Activated naive CD4-positive, alpha-beta T cell treated with anti-CD3 and anti-CD28 coated beads, Interleukin-2, amount 10 ng/mL, durations not matched to agents 7 days and 5 days (primary cell): ENCODE results near the gene ST6GALNAC5.
A peak's percentile ranks its signal among the peaks of the same experiment; 100 is the strongest.
"Not testable (repeated sequence)": the region's sequence is repeated elsewhere in the genome, so short reads cannot be mapped to it uniquely, and the experiment has no call there.

Source experiments
- CTCF ChIA-PET: fragments of 350-600 bp; sonication (Branson Sonifier 250); formaldehyde crosslinking; loops from one replicate; lab custom pipeline; 2021; ENCODE audit warnings: antibody characterized with exemption; lab: Charles Lee
- DNase-seq: peaks from one replicate; pipeline ENCODE4 v3.0.0-alpha.2; 2020
- H3K27ac Mint-ChIP-seq: one replicate; pipeline ENCODE4 v1.8.0; 2021; ENCODE audit warnings: mild to moderate bottlenecking, moderate library complexity, mixed read lengths
- H3K27me3 Mint-ChIP-seq: one replicate; pipeline ENCODE4 v1.8.0; 2021; ENCODE audit warnings: mild to moderate bottlenecking, mixed read lengths
- H3K36me3 Mint-ChIP-seq: one replicate; pipeline ENCODE4 v1.8.0; 2021; ENCODE audit warnings: mixed read lengths
- H3K4me1 Mint-ChIP-seq: one replicate; pipeline ENCODE4 v1.8.0; 2021; ENCODE audit warnings: mixed read lengths
- H3K4me3 Mint-ChIP-seq: one replicate; pipeline ENCODE4 v1.8.0; 2021; ENCODE audit warnings: mild to moderate bottlenecking, moderate library complexity, mixed read lengths
- H3K9me3 Mint-ChIP-seq: one replicate; pipeline ENCODE4 v1.8.0; 2021; ENCODE audit warnings: mixed read lengths

ST6GALNAC5 gene

GRCh38 chr1:76876655-76877395 lies 9.5 kb downstream of the ST6GALNAC5 start:
- no peaks in the 10 kb centered on the region for H3K9me3 Mint-ChIP-seq
- CTCF ChIA-PET: no interaction called here
- H3K27me3 Mint-ChIP-seq: no peaks in the 10 kb centered on the region
- no peak overlapping the region for H3K27ac Mint-ChIP-seq
- no peak for DNase-seq
- H3K36me3 Mint-ChIP-seq: no peaks in the 10 kb centered on the region
- no peaks in the 10 kb centered on the region for H3K4me1 Mint-ChIP-seq
- no peak overlapping the region for H3K4me3 Mint-ChIP-seq

GRCh38 chr1:76879014-76879413 lies 11.7 kb downstream of the ST6GALNAC5 start:
- H3K9me3 Mint-ChIP-seq, CTCF ChIA-PET, DNase-seq, H3K4me3 Mint-ChIP-seq, H3K27me3 Mint-ChIP-seq, H3K27ac Mint-ChIP-seq, H3K36me3 Mint-ChIP-seq, H3K4me1 Mint-ChIP-seq: not testable (repeated sequence)

GRCh38 chr1:76881762-76882161 lies 14.5 kb downstream of the ST6GALNAC5 start:
- CTCF ChIA-PET: no interaction called here

GRCh38 chr1:76891931-76892622 lies 24.8 kb downstream of the ST6GALNAC5 start:
- Mint-ChIP-seq H3K27me3 (no peaks in the 10 kb centered on the region), H3K27ac (no peak overlapping the region), H3K4me1 (no peaks in the 10 kb centered on the region), H3K36me3 (no peaks in the 10 kb centered on the region), H3K9me3 (no peaks in the 10 kb centered on the region), H3K4me3 (no peak overlapping the region)
- no peak for DNase-seq
- CTCF ChIA-PET: no interaction called here

More at GRCh38 chr1:76881762-76882161, 14.5 kb downstream of the ST6GALNAC5 start:
- Mint-ChIP-seq H3K4me1 (no peaks in the 10 kb centered on the region), H3K9me3 (no peaks in the 10 kb centered on the region), H3K27ac (no peak overlapping the region), H3K27me3 (no peaks in the 10 kb centered on the region), H3K4me3 (no peak overlapping the region), H3K36me3 (no peaks in the 10 kb centered on the region)
- DNase-seq: no peak

- no peak overlapping the region for H3K4me3 Mint-ChIP-seq
Observed at GRCh38 chr1:76892675-76893074, 25.4 kb downstream of the ST6GALNAC5 start.

GRCh38 chr1:76901158-76901767 lies 34.0 kb downstream of the ST6GALNAC5 start:
- CTCF ChIA-PET: interaction anchor here (1.0 kb wide), 1 partner anchor 39 kb away, joined by 3 read pairs; no protein-coding TSS in a partner anchor
- Mint-ChIP-seq H3K27ac (no peak overlapping the region), H3K9me3 (no peaks in the 10 kb centered on the region), H3K4me3 (no peak overlapping the region), H3K36me3 (no peaks in the 10 kb centered on the region), H3K27me3 (no peaks in the 10 kb centered on the region), H3K4me1 (no peaks in the 10 kb centered on the region)
- peak; percentile 49 for DNase-seq

More at GRCh38 chr1:76892675-76893074, 25.4 kb downstream of the ST6GALNAC5 start:
- no peak for DNase-seq
- Mint-ChIP-seq H3K27ac (no peak overlapping the region), H3K27me3 (no peaks in the 10 kb centered on the region), H3K4me1 (no peaks in the 10 kb centered on the region), H3K9me3 (no peaks in the 10 kb centered on the region), H3K36me3 (no peaks in the 10 kb centered on the region)
- CTCF ChIA-PET: no interaction called here

GRCh38 chr1:76905876-76906595 lies 38.8 kb downstream of the ST6GALNAC5 start:
- no peaks in the 10 kb centered on the region for H3K27me3 Mint-ChIP-seq
- H3K4me1 Mint-ChIP-seq: no peaks in the 10 kb centered on the region
- H3K9me3 Mint-ChIP-seq: no peaks in the 10 kb centered on the region
- no peak for DNase-seq
- CTCF ChIA-PET: no interaction called here
- no peaks in the 10 kb centered on the region for H3K36me3 Mint-ChIP-seq
- no peak overlapping the region for H3K27ac Mint-ChIP-seq
- no peak overlapping the region for H3K4me3 Mint-ChIP-seq

- Mint-ChIP-seq H3K27me3 (no peaks in the 10 kb centered on the region), H3K4me3 (no peak overlapping the region), H3K27ac (no peak overlapping the region), H3K9me3 (no peaks in the 10 kb centered on the region), H3K4me1 (no peaks in the 10 kb centered on the region), H3K36me3 (no peaks in the 10 kb centered on the region)
- no peak for DNase-seq
- CTCF ChIA-PET: no interaction called here
Observed at GRCh38 chr1:76909311-76909710, 42.0 kb downstream of the ST6GALNAC5 start.

GRCh38 chr1:76919085-76919484 lies 51.8 kb downstream of the ST6GALNAC5 start:
- no peak overlapping the region for H3K4me3 Mint-ChIP-seq
- no peak overlapping the region for H3K27ac Mint-ChIP-seq
- H3K36me3 Mint-ChIP-seq: no peaks in the 10 kb centered on the region
- DNase-seq: no peak
- H3K4me1 Mint-ChIP-seq: no peaks in the 10 kb centered on the region
- H3K9me3 Mint-ChIP-seq: no peaks in the 10 kb centered on the region
- H3K27me3 Mint-ChIP-seq: peaks cover 6% of the 10 kb centered on the region
- CTCF ChIA-PET: no interaction called here

GRCh38 chr1:76921590-76921989 lies 54.3 kb downstream of the ST6GALNAC5 start:
- Mint-ChIP-seq H3K27ac (no peak overlapping the region), H3K9me3 (no peaks in the 10 kb centered on the region), H3K4me1 (no peaks in the 10 kb centered on the region), H3K36me3 (no peaks in the 10 kb centered on the region), H3K4me3 (no peak overlapping the region), H3K27me3 (peaks cover 6% of the 10 kb centered on the region)
- CTCF ChIA-PET: no interaction called here
- no peak for DNase-seq

GRCh38 chr1:76925825-76926224 lies 58.5 kb downstream of the ST6GALNAC5 start:
- Mint-ChIP-seq H3K36me3 (no peaks in the 10 kb centered on the region), H3K9me3 (no peaks in the 10 kb centered on the region), H3K27me3 (peaks cover 6% of the 10 kb centered on the region), H3K27ac (no peak overlapping the region), H3K4me1 (no peaks in the 10 kb centered on the region), H3K4me3 (no peak overlapping the region)
- CTCF ChIA-PET: no interaction called here
- no peak for DNase-seq

- no peak for DNase-seq
- Mint-ChIP-seq H3K27ac (no peak overlapping the region), H3K4me3 (no peak overlapping the region), H3K27me3 (no peaks in the 10 kb centered on the region), H3K9me3 (no peaks in the 10 kb centered on the region), H3K4me1 (no peaks in the 10 kb centered on the region), H3K36me3 (no peaks in the 10 kb centered on the region)
- CTCF ChIA-PET: no interaction called here
Observed at GRCh38 chr1:76928522-76928921, 61.2 kb downstream of the ST6GALNAC5 start.

GRCh38 chr1:76929136-76929535 lies 61.9 kb downstream of the ST6GALNAC5 start:
- Mint-ChIP-seq H3K9me3 (no peaks in the 10 kb centered on the region), H3K4me3 (no peak overlapping the region), H3K36me3 (no peaks in the 10 kb centered on the region), H3K27ac (no peak overlapping the region), H3K4me1 (peaks cover 2% of the 10 kb centered on the region), H3K27me3 (no peaks in the 10 kb centered on the region)
- CTCF ChIA-PET: no interaction called here
- no peak for DNase-seq
